ENCODE data around the gene WSB2. TPM values are rescaled to one million over a fixed set of nuclear protein-coding genes. Genes with fewer than 3 reads are reported as not detected.

WSB2 gene
- total RNA-seq, 1 donor from 2014 or later: 68.6 TPM

DNA sequence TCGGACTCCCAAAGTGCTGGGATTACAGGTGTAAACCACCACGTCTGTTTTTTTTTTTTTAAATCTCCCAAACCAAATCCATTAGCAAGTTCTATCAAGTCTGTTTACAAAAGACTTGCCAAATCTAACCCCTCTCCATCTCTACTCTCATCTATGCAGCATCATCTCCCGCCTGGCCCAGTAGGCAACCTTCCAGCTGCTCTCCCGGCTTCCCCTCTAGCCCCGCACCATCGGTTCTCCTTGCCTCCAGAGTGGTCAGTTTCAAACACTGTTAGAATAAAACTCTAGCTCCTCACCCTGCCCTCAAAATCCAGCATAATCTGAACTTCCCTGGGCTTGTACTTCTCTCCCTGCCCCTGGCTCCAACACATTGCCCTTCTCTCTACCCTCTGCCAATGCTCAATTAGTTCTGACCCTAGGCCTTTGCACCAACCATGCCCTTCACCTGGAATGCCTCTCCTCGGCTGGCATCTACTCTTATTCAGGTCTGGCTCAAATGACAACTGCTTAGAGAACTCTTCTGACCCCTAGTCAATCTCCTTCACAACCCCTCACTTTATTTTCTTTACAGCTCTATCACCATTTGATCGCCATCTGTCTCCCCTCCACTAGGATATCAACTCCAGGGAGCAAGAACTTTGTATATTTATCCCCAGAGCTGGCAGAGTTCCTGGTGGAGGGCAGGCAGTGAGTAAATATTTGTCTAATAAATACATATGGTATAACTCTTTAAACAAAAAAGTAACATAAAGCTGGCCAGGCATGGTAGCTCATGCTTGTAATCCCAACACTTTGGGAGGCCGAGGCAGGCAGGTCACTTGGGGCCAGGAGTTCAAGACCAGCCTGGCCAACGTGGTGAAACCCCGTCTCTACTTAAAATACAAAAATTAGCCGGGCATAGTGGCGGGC is 4.9 kb downstream of the WSB2 start:
- peaks cover 5 to 7% of the 10 kb centered on the region in 2 donors for H3K36me3 ChIP-seq
- intact Hi-C loops (cut with DNase I): no loop called here
- no peaks in the 10 kb centered on the region for H3K27me3 ChIP-seq
- no peak for TF ChIP-seq CTCF (IDR thresholded peaks at IDR 0.05)
- DNase-seq (ENCODE audit: low spot score in 2 of 2): no peak
- peaks cover 13 to 34% of the 10 kb centered on the region in 2 donors for H3K4me1 ChIP-seq
- H3K27ac ChIP-seq: peak overlapping the region; percentile 19 to 83
- H3K4me3 ChIP-seq: no peak overlapping the region
- H3K9me3 ChIP-seq: no peaks in the 10 kb centered on the region

- peak in 1 of 2 donors; percentile 74 for DNase-seq (ENCODE audit: low spot score in 2 of 2)
- H3K4me3 ChIP-seq: no peak overlapping the region
- H3K27me3 ChIP-seq: no peaks in the 10 kb centered on the region
- H3K27ac ChIP-seq: peak overlapping the region; percentile 8 to 83
- intact Hi-C loops (cut with DNase I): no loop called here
- peaks cover 12 to 17% of the 10 kb centered on the region in 2 donors for H3K36me3 ChIP-seq
- H3K4me1 ChIP-seq: peaks cover 13 to 34% of the 10 kb centered on the region in 2 donors
- TF ChIP-seq CTCF (IDR thresholded peaks at IDR 0.05): peak in 2 of 3 experiments; percentile 49 to 54
- H3K9me3 ChIP-seq: no peaks in the 10 kb centered on the region
Observed at GRCh38 chr12:118055144-118055557, 5.8 kb downstream of the WSB2 start.

DNA sequence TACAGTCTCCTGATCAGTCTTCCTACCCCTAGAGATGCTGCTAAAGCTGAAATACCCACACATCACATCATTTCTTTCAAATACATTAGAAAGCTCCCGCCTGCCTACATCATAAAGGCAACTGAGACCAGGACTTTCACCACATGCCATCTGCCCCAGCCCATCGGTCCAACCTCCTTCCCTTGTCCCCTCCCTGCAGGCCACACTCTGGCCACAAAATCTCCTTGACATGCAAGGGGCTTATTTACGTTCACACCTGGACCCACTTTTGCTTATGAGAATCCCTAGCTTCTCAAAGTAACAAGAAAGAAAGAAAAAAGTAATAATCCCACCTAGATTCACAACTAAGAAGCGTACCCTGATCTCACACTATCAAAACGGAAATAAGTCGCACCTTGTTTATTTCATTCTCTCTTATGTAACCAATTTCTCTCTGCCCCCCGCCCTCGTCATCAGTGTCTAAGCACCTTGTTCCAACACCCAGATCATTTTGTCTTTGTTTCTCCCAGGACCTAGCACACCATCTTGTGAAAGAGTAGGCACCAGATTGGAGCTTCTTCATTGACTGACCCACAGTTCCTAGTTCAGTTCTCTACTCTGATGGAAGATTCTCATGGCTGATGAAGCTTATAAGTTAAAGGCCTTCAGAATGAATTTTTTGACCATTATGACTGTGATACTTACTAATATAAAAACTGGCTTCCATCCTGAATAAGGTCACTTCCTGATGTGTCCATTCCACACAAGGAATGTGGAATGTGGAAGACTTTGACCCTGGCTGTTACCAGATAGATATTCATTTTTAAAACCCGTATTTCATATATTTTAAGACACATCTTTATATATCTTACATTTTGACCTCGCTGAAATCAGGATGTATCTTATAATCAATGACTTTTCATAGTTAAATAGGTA is 7.7 kb downstream of the WSB2 start:
- Histone ChIP-seq H3K27me3 (no peaks in the 10 kb centered on the region), H3K9me3 (no peaks in the 10 kb centered on the region), H3K4me3 (no peak overlapping the region), H3K4me1 (peaks cover 13 to 31% of the 10 kb centered on the region in 2 donors), H3K27ac (peak overlapping the region; percentile 81 to 83), H3K36me3 (peaks cover 14 to 33% of the 10 kb centered on the region in 2 donors)
- no peak for TF ChIP-seq CTCF (IDR thresholded peaks at IDR 0.05)
- no peak for DNase-seq (ENCODE audit: low spot score in 2 of 2)
- intact Hi-C loops (cut with DNase I): loop anchor here (2.0 kb wide), 1 partner anchor 37 kb away; the partner anchor contains the start of gene RFC5

DNA sequence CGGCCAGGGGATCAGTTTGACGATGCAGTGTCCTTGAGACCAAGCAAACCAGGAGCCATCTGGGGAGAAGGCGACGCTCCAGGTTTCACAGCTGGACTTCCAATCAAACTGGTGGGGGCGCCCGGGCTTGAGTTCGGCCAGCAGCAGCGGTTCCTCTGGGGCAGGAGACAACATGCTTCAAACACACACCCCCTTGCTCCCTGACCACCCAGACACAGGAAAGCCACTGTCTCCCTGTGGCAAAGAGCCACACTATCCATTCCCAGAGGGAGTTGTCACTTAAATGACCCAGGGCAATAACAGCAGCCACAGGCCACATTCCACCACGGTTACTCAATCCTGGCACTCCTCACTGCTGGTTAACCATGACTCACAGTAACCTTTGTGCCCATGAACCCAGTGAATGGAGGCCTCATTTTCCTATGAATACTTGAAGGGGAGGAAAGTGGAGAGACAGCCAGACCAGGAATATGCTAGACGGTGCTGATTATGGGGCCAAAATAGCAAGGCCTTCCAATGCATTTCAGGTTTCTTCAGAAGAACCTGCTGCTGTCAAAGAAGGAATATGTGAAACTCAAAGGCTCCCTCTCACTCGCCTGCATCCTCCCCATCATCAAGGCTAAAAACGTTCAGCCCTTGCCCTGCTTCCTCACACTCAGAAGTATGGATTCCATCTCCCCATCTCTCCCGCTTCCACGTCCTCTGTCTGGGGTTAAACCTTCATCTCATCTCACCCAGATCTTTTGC is 8.5 kb downstream of the WSB2 start:
- Histone ChIP-seq H3K36me3 (peaks cover 19 to 39% of the 10 kb centered on the region in 2 donors), H3K4me3 (no peak overlapping the region), H3K27me3 (no peaks in the 10 kb centered on the region), H3K27ac (peak overlapping the region; percentile 81 to 83), H3K4me1 (peaks cover 13 to 31% of the 10 kb centered on the region in 2 donors), H3K9me3 (no peaks in the 10 kb centered on the region)
- intact Hi-C loops (cut with DNase I): loop anchor here (1.0 to 2.0 kb wide), 2 partner anchors 10 to 36 kb away; partner anchors contain the start of gene RFC5
- DNase-seq (ENCODE audit: low spot score in 2 of 2): peak; percentile 28 to 92
- TF ChIP-seq CTCF (IDR thresholded peaks at IDR 0.05): no peak
